ENCODE data around the gene SNAI3. TPM values are rescaled to one million over a fixed set of nuclear protein-coding genes. Genes with fewer than 3 reads are reported as not detected.

SNAI3 gene
- total RNA-seq, 1 donor, result 6.0 TPM

GRCh38 chr16:88724855-88725555, 38.7 kb upstream of the SNAI3 start:
- Histone ChIP-seq H3K4me1 (ENCODE audit: insufficient read depth, low read length) (no peaks in the 10 kb centered on the region), H3K4me3 (ENCODE audit: low read length) (no peak overlapping the region), H3K27me3 (ENCODE audit: insufficient read depth, low read length) (no peaks in the 10 kb centered on the region), H3K9me3 (ENCODE audit: low read depth, low read length) (no peaks in the 10 kb centered on the region)

GRCh38 chr16:88723911-88724310, 37.6 kb upstream of the SNAI3 start:
- Histone ChIP-seq H3K4me1 (ENCODE audit: insufficient read depth, low read length) (no peaks in the 10 kb centered on the region), H3K27me3 (ENCODE audit: insufficient read depth, low read length) (no peaks in the 10 kb centered on the region), H3K9me3 (ENCODE audit: low read depth, low read length) (no peaks in the 10 kb centered on the region), H3K4me3 (ENCODE audit: low read length) (no peak overlapping the region)

- H3K27me3 ChIP-seq (ENCODE audit: insufficient read depth, low read length), result no peaks in the 10 kb centered on the region
- H3K9me3 ChIP-seq (ENCODE audit: low read depth, low read length), result no peaks in the 10 kb centered on the region
These were observed 37.2 kb upstream of the SNAI3 start for GRCh38 chr16:88723507-88723887.

GRCh38 chr16:88722784-88723506, 36.6 kb upstream of the SNAI3 start:
- H3K27me3 ChIP-seq (ENCODE audit: insufficient read depth, low read length), result no peaks in the 10 kb centered on the region
- no peaks in the 10 kb centered on the region for H3K9me3 ChIP-seq (ENCODE audit: low read depth, low read length)
- no peak overlapping the region for H3K4me3 ChIP-seq (ENCODE audit: low read length)
- H3K4me1 ChIP-seq (ENCODE audit: insufficient read depth, low read length), result no peaks in the 10 kb centered on the region

More at GRCh38 chr16:88723507-88723887, 37.2 kb upstream of the SNAI3 start:
- no peak overlapping the region for H3K4me3 ChIP-seq (ENCODE audit: low read length)
- no peaks in the 10 kb centered on the region for H3K4me1 ChIP-seq (ENCODE audit: insufficient read depth, low read length)

GRCh38 chr16:88721815-88722755, 35.8 kb upstream of the SNAI3 start:
- Histone ChIP-seq H3K9me3 (ENCODE audit: low read depth, low read length) (no peaks in the 10 kb centered on the region), H3K4me3 (ENCODE audit: low read length) (no peak overlapping the region), H3K27me3 (ENCODE audit: insufficient read depth, low read length) (no peaks in the 10 kb centered on the region), H3K4me1 (ENCODE audit: insufficient read depth, low read length) (no peaks in the 10 kb centered on the region)

- no peaks in the 10 kb centered on the region for H3K4me1 ChIP-seq (ENCODE audit: insufficient read depth, low read length)
- no peaks in the 10 kb centered on the region for H3K9me3 ChIP-seq (ENCODE audit: low read depth, low read length)
- no peaks in the 10 kb centered on the region for H3K27me3 ChIP-seq (ENCODE audit: insufficient read depth, low read length)
- no peak overlapping the region for H3K4me3 ChIP-seq (ENCODE audit: low read length)
These were observed 34.9 kb upstream of the SNAI3 start for GRCh38 chr16:88721236-88721635.

- H3K27me3 ChIP-seq (ENCODE audit: insufficient read depth, low read length), result no peaks in the 10 kb centered on the region
- no peaks in the 10 kb centered on the region for H3K4me1 ChIP-seq (ENCODE audit: insufficient read depth, low read length)
- no peak overlapping the region for H3K4me3 ChIP-seq (ENCODE audit: low read length)
- no peaks in the 10 kb centered on the region for H3K9me3 ChIP-seq (ENCODE audit: low read depth, low read length)
These were observed 34.2 kb upstream of the SNAI3 start for GRCh38 chr16:88720396-88720970.

GRCh38 chr16:88719933-88720296, 33.6 kb upstream of the SNAI3 start:
- Histone ChIP-seq H3K27me3 (ENCODE audit: insufficient read depth, low read length) (no peaks in the 10 kb centered on the region), H3K4me3 (ENCODE audit: low read length) (no peak overlapping the region), H3K4me1 (ENCODE audit: insufficient read depth, low read length) (no peaks in the 10 kb centered on the region), H3K9me3 (ENCODE audit: low read depth, low read length) (no peaks in the 10 kb centered on the region)

- H3K4me1 ChIP-seq (ENCODE audit: insufficient read depth, low read length), result no peaks in the 10 kb centered on the region
- H3K27me3 ChIP-seq (ENCODE audit: insufficient read depth, low read length), result no peaks in the 10 kb centered on the region
- H3K9me3 ChIP-seq (ENCODE audit: low read depth, low read length), result no peaks in the 10 kb centered on the region
- H3K4me3 ChIP-seq (ENCODE audit: low read length), result no peak overlapping the region
These were observed 33.1 kb upstream of the SNAI3 start for GRCh38 chr16:88719267-88719932.

- H3K27me3 ChIP-seq (ENCODE audit: insufficient read depth, low read length), result no peaks in the 10 kb centered on the region
- no peaks in the 10 kb centered on the region for H3K4me1 ChIP-seq (ENCODE audit: insufficient read depth, low read length)
- H3K4me3 ChIP-seq (ENCODE audit: low read length), result no peak overlapping the region
- no peaks in the 10 kb centered on the region for H3K9me3 ChIP-seq (ENCODE audit: low read depth, low read length)
These were observed 31.9 kb upstream of the SNAI3 start for GRCh38 chr16:88718178-88718577.

- H3K4me3 ChIP-seq (ENCODE audit: low read length), result no peak overlapping the region
- H3K9me3 ChIP-seq (ENCODE audit: low read depth, low read length), result no peaks in the 10 kb centered on the region
- H3K4me1 ChIP-seq (ENCODE audit: insufficient read depth, low read length), result no peaks in the 10 kb centered on the region
- no peaks in the 10 kb centered on the region for H3K27me3 ChIP-seq (ENCODE audit: insufficient read depth, low read length)
These were observed 30.3 kb upstream of the SNAI3 start for GRCh38 chr16:88716601-88717001.

- no peaks in the 10 kb centered on the region for H3K4me1 ChIP-seq (ENCODE audit: insufficient read depth, low read length)
- H3K27me3 ChIP-seq (ENCODE audit: insufficient read depth, low read length), result no peaks in the 10 kb centered on the region
- no peaks in the 10 kb centered on the region for H3K9me3 ChIP-seq (ENCODE audit: low read depth, low read length)
These were observed 29.9 kb upstream of the SNAI3 start for GRCh38 chr16:88716201-88716600.

GRCh38 chr16:88715312-88716190, 29.2 kb upstream of the SNAI3 start:
- Histone ChIP-seq H3K27me3 (ENCODE audit: insufficient read depth, low read length) (no peaks in the 10 kb centered on the region), H3K4me3 (ENCODE audit: low read length) (no peak overlapping the region), H3K9me3 (ENCODE audit: low read depth, low read length) (no peaks in the 10 kb centered on the region), H3K4me1 (ENCODE audit: insufficient read depth, low read length) (no peaks in the 10 kb centered on the region)

More at GRCh38 chr16:88716201-88716600, 29.9 kb upstream of the SNAI3 start:
- no peak overlapping the region for H3K4me3 ChIP-seq (ENCODE audit: low read length)
